ENCODE data around the gene EHMT1.
"Not testable (repeated sequence)": the region's sequence is repeated elsewhere in the genome, so short reads cannot be mapped to it uniquely, and the experiment has no call there.

EHMT1 gene

DNA sequence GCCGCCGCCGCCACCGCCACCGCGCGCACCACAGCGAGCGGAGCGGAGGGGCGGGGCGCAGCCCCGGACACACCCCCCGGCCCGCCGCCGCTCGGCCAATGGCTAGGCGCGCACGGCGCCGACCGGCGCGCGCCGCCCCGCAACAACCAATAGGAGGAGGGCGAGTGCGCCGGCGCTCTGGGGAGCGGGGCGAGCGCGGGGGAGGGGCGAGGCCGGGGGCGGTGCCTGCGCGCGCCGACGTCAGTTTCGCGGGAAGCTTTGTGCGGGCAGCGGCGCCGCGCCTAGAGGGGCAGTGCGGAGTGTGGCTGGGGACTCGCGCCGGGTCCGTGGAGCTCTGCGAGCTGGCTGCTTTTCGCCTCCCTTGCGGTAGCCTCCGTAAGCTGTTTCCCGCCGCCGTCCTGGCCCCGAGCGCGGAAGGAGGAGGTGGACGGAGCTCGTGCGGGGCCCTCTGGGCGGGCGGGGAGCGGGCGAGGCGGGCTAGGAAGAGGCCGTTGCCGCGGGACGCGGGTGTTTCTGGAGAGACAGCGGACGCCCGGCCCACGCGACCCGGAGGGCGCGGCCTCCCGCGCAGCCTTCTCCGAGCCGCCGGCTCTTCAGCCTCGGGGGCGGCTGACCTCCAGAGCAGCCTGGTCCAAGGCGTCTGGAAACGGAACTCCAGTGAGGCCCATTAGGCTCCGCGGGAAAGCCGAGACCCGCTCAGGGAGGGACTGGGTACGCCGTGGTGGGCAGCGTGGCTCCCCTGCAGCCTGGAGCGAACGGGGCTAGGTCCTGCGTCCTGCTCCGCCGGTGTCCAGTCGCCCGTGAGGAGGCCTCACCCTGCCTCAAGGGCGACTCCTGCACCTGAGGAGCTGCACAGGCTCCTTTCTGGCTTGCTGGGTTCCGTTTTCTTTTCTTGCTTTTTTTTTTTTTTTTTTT lies 28.1 kb upstream of the EHMT1 start, which contains the start of gene ZMYND19:
Gene ZMYND19 (minus strand): TSS at position 44 of the 915 bp plus-strand sequence. CDS start 249 bp downstream, outside the sequence.
- DNase-seq: peak; percentile 72

DNA sequence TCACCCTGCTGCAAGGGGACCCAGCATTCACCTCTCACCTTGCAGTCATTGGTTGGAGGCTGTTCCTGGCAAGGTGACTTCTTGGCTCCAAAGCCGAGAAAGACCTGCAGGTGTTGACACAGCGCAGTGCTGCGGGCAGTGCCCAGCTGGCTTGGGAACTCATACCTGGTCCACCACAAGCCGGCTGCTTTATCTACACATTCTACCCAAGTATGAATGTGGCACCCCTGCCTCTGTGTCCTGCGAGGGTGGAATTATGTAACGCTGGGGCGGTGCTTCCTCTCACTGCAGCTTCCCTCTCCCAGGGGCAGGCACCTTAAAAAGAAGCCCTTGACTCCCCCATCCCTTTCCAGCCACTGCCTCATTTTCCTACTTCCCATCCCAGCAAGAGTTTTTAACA lies 26.0 kb upstream of the EHMT1 start:
- no peak for DNase-seq

DNA sequence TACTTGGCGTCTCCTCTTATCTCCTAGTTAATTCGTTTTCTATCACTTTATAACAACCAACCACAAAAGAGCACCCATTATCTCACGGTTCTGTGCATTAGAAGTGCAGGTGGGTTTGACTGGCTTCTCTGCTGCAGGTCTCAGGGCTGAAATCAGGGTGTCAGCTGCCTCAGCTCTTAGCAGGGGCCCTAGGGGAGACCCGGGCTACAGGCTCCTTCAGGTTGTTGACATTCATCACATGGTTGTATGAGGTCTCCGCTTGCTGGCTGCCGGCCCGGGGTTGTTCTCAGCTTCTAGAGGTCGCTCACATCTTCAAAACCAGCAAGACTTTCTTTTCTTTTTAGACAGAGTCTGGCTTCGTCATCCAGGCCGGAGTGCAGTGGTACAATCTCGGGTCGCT lies 25.6 kb upstream of the EHMT1 start:
- no peak for DNase-seq

DNA sequence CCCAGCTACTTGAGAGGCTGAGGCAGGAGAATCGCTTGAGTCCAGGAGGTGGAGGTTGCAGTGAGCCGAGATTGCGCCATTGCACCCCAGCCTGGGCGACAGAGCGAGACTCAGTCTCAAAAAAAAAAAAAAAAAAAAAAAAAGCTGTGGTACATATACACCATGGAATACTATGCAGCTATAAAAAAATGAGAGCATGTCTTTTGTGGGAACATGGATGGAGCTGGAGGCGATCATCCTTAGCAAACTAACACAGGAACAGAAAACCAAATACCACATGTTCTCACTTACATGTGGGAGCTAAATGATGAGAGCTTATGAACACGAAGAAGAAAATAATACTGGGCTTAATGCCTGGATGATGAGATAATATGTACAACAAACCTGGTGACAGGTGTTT lies 22.2 kb upstream of the EHMT1 start:
- DNase-seq: not testable (repeated sequence)

DNA sequence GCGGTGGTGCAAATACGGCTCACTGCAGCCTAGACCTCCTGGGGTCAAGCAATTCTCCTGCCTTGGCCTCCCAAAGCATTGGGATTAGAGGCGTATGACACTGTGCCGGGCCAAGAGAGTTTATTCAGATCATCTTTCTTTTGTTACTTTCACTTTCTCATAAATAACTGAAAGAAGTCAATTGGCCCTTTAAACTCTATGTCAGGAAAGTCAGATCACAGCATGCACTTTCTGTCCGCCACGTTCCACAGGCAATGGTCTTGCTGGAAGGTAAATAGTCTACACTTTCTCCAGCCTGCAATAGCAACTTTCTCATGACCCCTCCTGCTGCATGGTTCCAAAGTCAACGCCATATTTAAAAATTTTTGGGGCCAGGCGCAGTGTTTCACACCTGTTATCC lies 19.9 kb upstream of the EHMT1 start:
- no peak for DNase-seq

DNA sequence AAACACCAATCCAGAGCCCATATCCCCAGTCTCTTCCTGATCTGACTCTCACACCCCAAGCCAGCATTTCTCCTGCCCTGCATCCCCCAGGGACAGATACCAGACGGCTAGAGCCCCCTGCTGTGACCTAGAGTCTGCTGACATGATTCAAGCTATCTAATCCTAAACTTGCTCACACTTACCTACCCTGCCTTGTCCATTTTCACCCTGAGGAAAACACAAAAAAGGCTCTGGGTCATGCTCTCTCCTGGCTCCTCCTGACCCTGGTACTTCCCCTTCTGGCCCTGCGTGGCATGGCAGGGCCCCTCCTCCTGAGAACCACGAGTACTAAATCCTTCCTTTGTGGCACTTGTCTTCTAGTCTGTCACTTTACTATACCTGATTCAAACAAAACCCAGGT lies 16.1 kb upstream of the EHMT1 start:
- no peak for DNase-seq

DNA sequence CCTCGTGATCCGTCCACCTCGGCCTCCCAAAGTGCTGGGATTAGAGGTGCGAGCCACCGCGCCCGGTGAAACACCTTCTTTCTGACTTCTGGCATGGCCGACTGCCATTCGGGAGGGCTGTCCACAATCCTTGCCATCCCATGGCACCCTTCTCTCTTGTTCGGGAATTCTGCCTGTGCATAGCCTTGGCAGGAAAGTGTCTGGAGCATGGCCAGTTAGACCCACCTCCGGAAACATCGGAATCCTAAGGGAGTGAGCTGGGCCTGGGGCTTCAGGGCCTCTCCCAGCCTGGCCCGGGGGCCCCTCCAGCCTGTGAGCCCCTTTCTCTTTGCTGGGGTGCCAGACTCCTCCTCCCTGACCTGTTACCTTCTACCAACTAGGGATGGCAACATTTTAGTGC lies 14.9 kb upstream of the EHMT1 start:
- DNase-seq: no peak

DNA sequence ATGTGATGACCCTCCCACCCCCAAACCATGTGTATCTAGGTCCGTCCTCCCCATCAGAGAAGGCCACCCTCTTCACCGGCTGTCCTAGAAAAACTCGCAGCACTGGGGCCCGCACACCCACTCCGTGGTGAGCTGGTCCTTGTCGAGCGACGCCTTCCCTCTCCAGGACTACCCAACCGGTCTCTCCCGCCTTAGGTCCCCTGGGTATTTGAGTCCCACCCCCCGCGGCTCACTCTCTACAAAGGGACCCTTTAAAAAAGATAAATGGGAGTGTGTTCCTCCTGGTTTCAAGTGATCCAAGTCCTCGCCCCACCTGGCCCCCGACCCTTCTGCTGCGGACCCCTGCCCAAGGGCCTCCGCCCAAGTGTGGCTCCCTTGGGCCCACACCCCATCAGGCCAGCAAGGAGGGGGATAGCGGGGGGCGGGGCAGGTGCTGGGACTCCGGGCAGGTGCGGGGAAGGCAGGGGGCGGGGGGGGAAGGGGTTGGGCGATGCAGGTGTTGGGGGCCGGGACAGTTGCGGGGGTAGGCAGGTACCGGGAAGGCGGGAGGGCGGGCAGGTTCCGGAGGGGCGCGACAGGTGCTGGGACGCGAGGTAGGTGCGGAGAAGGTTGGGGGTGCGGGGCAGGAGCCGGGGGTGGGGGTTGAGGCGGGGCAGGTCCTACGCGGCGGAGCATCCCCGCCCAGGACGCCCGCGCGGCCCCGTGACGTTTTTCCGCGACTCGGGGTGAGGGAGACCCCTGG lies 14.3 kb upstream of the EHMT1 start:
- no peak for DNase-seq

DNA sequence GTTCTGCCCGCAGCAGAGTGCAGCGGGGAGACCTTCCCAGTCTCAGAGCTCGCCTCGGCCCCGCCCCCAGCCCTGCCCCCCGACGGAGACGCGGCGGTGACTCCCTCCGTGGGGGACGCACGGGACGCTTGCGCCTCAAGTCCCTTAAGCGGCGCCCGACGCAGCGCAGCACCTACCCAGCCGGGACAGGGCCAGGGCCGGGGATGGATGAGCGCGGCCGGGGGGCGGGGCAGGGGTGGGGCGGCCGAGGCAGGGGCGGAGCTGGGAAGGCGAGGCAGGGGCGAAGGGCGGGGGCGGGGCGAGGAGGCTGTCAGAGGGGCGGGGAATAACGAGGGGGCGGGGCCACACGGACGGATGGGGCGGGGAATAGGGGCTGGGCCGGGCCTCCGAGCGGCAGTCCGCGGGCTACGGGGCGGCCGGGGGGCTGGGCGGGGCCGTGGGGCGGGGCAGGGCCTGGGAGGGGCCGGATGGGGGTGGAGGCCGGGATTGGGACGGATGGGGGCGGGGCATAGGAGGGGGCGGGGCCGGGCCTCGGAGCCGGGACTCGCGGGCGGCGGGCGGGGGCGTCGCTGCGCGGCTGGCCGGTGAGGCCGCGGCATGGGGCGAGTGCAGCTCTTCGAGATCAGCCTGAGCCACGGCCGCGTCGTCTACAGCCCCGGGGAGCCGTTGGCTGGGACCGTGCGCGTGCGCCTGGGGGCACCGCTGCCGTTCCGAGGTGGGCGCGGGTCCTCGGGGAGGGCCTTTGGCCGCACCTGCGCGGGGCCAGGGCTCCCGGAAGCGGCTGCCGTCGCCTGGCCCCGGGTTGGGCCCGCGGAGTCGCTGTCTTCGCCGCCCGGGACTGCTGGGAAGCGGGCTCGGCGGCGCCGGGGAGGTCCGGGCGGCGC lies 13.4 kb upstream of the EHMT1 start, which contains the start of gene ARRDC1:
Gene ARRDC1 (plus strand): TSS at position 566 of the 884 bp plus-strand sequence. CDS start 32 bp downstream, at position 598.
- peak; percentile 86 for DNase-seq

DNA sequence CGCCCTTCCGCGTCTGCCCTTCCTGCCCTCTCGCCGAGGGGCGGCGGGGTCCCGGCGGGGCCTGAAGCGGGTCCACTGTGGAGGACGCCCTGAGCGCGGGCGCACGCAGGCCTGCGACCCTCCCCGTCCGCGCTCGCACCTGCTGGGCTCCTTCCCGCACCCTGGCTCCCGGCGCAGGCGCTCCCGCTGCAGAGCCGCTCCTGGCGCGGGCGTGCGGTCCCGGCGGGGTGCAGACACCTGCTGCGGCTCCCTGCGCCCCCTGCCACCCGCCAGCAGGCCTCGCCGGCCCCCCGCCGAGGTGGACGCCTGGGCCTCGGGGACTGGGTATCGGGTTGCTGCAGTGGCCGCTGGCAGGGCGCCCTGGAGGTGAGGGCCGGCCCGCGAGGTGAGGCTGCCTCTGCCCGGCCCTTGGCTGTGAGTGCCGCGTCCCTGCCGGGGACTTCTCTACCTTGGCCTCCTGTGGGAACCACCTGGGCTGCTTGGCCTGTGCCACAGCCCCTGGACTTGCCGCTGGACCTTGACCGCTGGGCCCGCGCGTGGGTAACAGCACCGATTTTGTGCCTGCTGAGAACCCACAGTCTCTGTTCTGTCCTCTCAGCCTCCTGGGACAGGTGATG lies 12.7 kb upstream of the EHMT1 start:
- DNase-seq: no peak

DNA sequence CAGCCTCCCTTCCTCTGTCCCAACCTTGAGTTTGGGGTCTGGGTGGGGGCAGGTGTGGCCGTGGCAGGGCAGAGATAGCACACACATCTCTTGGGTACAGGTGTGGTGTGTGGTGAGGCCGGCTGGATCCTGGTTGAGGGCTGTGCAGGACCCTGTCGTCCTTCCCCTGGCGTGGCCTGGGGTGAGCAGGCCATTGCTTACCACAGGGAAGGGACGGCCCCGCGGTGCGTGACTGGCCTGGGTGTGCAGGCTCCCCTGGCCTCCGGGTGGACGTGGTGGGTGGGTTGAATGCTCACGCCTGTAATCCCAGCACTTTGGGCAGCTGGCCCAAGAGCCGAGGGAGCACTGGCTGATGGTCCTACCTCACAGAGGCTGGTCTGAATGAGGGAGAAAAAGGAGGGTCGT lies 12.1 kb upstream of the EHMT1 start:
- DNase-seq: no peak

DNA sequence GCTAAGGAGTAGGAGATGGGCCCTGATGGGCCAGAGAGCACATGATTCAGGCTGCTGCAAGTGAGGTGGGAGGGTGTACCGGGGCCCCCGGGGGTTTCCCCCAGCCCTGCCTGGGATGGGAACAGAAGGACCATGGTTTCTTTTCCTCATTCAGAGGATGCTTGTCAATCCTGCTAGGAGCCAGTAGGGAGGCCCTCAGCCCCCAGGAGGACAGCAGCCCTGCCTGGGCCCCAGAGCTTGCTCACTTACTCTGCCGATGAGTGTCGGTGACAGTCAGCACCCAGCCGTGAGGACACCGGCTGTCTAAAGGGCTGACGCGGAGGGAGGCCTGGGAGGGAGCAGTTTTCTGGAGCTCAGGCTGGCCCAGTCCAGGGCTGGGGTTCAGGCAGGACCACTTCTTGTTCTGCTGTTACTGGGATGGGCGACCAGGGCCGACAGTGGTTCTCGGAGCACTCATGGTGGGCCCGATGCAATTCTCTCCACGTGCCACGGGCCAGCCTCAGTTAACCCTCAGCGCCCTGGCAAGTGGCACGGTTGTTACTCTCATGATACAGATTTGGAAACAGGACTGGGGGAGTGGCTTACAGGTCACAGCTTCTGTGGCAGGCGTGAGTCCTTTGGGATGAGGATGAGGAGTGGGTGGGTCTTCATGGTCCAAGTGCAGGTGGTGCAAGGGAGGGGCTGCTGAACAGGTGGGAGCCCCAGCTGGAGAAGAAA lies 11.5 kb upstream of the EHMT1 start:
- DNase-seq: no peak

DNA sequence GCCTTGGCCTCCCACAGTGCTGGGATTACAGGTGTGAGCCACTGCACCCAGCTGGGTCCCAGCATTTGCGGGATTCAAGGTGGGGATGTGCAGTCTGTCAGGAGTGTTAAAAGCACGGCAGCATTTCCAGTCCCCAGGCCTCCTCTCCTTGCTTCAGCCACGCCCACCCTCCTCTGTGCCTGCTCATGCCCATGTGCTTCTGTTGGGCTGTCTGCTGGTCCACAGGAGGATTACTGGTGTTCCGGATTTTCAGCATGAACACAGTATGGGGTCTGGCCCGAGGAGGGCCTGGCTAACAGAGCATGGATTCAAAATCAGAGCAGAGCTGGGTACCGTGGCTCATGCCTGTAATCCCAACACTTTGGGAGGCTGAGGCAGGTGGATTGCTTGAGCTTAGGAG lies 7.9 kb upstream of the EHMT1 start:
- no peak for DNase-seq

DNA sequence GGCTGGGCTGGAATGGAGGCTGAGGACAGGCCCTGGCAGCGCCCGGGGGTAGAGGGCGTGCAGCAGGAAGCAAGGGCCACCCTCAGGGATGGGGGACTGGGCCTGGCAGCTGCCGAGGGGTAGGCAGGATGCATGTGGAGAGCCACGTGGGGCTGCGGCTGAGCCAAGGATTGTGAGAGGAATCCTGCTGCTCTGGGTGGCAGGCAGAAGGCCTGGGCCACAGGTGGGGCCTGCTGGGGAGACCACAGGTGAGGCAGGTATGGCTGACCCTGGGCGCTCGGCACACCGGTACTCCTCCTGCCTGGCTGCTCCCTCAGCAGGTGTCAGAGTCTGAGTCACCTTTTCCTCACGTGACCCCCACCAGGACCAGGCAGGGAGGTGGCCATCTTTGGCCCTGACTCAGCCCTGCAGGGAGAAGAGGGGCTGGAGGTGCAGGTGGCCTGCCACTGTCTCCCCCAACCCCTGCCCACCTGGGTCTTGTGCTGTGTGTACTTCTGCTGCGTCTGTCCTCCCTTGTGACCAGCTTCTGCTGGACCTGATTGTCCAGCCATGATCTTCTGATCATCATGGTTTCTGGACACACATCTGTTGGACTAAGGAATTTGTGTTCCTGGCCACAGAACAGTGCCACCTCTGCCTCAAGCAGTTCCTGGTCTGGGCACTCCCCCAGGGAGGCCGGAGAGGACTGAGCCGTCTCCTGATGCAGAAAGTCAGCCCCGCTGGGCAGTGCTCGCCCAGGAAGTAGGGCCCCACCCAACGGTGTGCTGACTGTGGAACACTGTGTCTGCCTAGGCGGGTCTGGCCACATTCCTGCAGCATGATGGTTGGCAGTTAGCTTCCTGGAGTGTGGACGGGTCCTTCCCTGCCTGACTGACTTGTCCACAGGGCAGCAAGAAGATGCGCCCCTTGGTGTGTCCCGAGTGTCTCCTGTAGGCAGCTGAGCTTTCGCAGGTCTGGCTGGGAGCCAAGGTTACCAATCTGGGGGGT lies 6.9 kb upstream of the EHMT1 start:
- peak; percentile 57 for DNase-seq

DNA sequence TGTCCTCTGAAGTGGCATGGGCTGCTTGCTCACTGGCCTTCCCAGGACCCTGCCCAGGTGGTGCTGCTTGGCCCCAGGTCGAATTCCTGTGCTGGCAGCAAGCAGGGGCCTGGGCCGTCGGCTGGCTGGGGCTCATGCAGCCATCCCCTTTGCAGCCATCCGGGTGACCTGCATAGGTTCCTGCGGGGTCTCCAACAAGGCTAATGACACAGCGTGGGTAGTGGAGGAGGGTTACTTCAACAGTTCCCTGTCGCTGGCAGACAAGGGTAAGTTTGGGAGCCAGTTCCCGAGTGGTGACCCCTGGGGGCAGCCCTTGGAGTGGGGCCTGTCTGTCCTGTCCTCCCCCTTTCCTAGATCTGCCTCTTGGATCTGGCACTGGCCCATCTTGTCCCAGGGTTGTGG lies 6.1 kb upstream of the EHMT1 start:
- DNase-seq: no peak

DNA sequence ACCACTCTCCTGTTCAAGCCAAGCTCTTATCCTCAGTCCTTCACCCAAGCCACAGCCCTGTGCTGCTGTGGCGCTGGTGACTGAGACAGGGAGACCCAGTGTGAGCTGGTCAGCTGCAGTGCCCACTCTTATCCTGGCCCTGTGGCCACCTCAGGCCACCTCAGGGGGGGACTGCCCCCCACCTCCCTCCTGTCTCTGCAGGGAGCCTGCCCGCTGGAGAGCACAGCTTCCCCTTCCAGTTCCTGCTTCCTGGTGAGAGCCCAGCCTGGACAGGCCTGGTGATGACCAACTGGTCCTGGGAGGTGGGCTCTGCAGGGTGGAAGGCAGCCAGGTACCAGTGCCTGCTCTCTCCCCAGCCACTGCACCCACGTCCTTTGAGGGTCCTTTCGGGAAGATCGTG lies 5.5 kb upstream of the EHMT1 start:
- DNase-seq: no peak

DNA sequence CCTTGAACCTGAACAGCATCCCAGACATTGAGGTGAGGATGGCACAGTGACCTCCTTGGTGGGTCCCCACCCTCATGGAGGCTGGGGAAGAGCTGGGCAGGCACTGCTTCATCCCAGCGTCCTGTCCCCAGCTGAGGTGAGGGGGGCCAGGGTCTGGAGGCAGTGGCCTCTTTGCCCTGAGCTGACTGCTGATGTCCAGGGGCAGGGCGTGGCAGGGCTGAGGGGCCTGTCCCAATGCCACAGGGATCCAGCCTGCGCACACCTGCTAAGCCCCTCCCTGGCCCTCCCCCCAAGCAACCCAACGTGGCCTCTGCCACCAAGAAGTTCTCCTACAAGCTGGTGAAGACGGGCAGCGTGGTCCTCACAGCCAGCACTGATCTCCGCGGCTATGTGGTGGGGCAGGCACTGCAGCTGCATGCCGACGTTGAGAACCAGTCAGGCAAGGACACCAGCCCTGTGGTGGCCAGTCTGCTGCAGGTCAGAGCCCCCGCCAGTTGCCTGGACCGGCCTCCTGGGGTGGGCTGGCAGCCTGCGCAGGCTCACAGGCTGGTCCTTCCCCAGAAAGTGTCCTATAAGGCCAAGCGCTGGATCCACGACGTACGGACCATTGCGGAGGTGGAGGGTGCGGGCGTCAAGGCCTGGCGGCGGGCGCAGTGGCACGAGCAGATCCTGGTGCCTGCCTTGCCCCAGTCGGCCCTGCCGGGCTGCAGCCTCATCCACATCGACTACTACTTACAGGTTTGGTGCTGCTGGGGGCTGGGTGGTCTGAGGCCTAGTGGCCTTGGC lies 4.9 kb upstream of the EHMT1 start:
- DNase-seq: no peak

DNA sequence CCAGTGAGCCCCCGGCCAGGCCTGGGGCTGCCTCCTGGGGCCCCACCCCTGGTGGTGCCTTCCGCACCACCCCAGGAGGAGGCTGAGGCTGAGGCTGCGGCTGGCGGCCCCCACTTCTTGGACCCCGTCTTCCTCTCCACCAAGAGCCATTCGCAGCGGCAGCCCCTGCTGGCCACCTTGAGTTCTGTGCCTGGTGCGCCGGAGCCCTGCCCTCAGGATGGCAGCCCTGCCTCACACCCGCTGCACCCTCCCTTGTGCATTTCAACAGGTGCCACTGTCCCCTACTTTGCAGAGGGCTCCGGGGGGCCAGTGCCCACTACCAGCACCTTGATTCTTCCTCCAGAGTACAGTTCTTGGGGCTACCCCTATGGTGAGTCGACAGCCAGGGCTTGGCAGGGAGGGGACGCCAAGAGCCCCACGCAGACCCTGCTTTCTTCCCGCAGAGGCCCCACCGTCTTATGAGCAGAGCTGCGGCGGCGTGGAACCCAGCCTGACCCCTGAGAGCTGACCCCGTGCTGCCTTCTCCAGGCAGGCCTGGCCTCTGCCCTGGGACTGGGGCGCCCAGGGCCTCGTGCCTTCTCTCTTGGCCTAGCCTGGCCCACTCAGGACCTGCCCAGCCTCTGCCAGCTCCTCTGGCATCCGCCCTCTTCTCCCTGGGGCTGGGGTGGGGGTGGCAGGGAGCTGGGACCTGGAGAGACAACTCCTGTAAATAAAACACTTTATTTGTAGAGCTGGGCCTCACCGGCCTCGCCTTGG lies 4.0 kb upstream of the EHMT1 start:
- DNase-seq: no peak

DNA sequence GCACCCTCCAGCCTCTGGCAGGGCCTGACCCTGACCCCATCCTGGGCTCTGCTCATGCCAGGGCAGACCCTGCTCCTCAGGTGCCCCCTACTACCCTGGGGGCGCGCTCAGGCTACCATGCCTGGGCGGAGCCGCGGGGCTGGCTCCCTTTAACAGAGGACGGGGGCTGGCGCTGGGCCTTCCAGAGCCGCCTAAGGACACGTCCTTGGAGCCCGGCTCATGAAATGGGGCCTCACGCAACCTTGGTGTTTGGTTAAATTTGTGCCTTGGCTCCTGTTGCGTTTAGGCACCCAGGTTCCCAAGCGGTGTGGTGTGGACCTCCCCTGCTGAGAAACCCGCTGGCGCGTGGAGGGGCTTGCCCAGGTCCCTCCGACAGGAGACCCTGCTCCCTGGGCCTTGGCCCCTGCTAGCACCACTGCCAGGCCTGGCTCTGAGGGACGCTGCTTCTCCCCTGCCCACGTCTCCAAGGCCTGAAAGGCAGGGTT lies 3.4 kb upstream of the EHMT1 start:
- no peak for DNase-seq
